Gastrocnemius medialis (tissue), 4 donors: Measurements from ENCODE around the gene GRM4. TPM values are rescaled to one million over a fixed set of nuclear protein-coding genes. Genes with fewer than 3 reads are reported as not detected.

ENCODE experiments used
- ATAC-seq, 2 donors: fragments of 150-250 bp; one replicate each; pipeline ENCODE4 v1.9.1; 2016
- DNase-seq, 2 donors: peaks; one replicate each; pipeline ENCODE4 v3.0.0-alpha.2; 2019
- H3K27ac ChIP-seq, 4 donors: fragments of 200-600 bp; sonication (generic); 1 replicate in 1 of 4; 2 replicates in 3 of 4; pipeline ENCODE4 v1.5.1; 2016 to 2018; ENCODE audit warnings: mild to moderate bottlenecking in 2 of 4, moderate library complexity in 1 of 4
- H3K27me3 ChIP-seq, 3 donors: fragments of 200-600 bp; sonication (generic) in 2 of 3; 1 replicate in 1 of 3; 2 replicates in 2 of 3; pipeline versions ENCODE4 v1.5.1 to v1.6.0; 2016 to 2019; ENCODE audit warnings: mild to moderate bottlenecking in 1 of 3, moderate library complexity in 1 of 3
- H3K36me3 ChIP-seq, 2 donors: fragments of 200-600 bp; sonication (generic) in 1 of 2; one replicate each; pipeline ENCODE4 v1.5.1; 2017 to 2018
- H3K4me1 ChIP-seq, 2 donors: fragments of 200-600 bp; sonication (generic) in 1 of 2; one replicate each; pipeline ENCODE4 v1.5.1; 2016 to 2017; ENCODE audit warnings: mild to moderate bottlenecking in 2 of 2
- H3K4me3 ChIP-seq, 4 donors: fragments of 200-600 bp; sonication (generic) in 3 of 4; 1 replicate in 1 of 4; 2 replicates in 3 of 4; pipeline ENCODE4 v1.5.1; 2016 to 2019; ENCODE audit warnings: mild to moderate bottlenecking in 2 of 4
- H3K9me3 ChIP-seq, 3 donors: fragments of 200-600 bp; sonication (generic) in 2 of 3; 1 replicate in 1 of 3; 2 replicates in 2 of 3; pipeline ENCODE4 v1.5.1; 2016 to 2019
- CTCF ChIP-seq, 5 experiments: fragments of 450-650 bp in 3 of 5; fragments of 200-600 bp in 2 of 5; sonication (generic) in 2 of 5; IDR thresholded peaks in 4 of 5; conservative IDR thresholded peaks in 1 of 5; 1 replicate in 4 of 5; 2 replicates in 1 of 5; pipeline ENCODE4 v1.5.1; 2016 to 2019; ENCODE audit warnings: antibody characterized with exemption in 5 of 5, mild to moderate bottlenecking in 3 of 5, moderate library complexity in 3 of 5
- POLR2A ChIP-seq, 2 donors: fragments of 450-650 bp; IDR thresholded peaks; one replicate each; pipeline ENCODE4 v1.6.1; 2017; ENCODE audit warnings: antibody characterized with exemption in 2 of 2, mild to moderate bottlenecking in 2 of 2, moderate library complexity in 2 of 2
- in situ Hi-C, 4 donors: fragments of 200-750 bp; cut with MboI; loops; one replicate each; pipeline versions ENCODE4 v1.15.0 to v1.8.0; 2017; ENCODE audit warnings: low sequenced_read_pairs in 4 of 4
- intact Hi-C: fragments of 100-400 bp; cut with DNase I; formaldehyde crosslinking; loops from one replicate; pipeline ENCODE4 v1.15.1; 2023; ENCODE audit warnings: low total_unique reads
- total RNA-seq, 4 donors: library from RNA; depleted of rRNA; stranded (reverse); fragments of >200 nt; gene quantifications; one replicate each; pipeline versions ENCODE4 v1.1.0 to v1.2.3, GENCODE V29; 2016

Gene GRM4
- total RNA-seq, 4 donors from 2014 or later: 0.03 TPM; not detected in 3

GRCh38 chr6:34022250-34022872, 123.5 kb downstream of the GRM4 start:
- DNase-seq: no peak
- no peaks in the 10 kb centered on the region for H3K4me1 ChIP-seq
- no peak overlapping the region for H3K4me3 ChIP-seq
- no peaks in the 10 kb centered on the region for H3K9me3 ChIP-seq
- ATAC-seq: no peak
- H3K36me3 ChIP-seq: no peaks in the 10 kb centered on the region
- intact Hi-C loops: no loop called here
- H3K27me3 ChIP-seq: peaks cover 0 to 2% (median 0%) of the 10 kb centered on the region in 3 donors
- in situ Hi-C loops: loop anchor here in 2 of 4 donors (10.0 kb wide), 1 partner anchor 248 kb away; no protein-coding TSS in a partner anchor
- H3K27ac ChIP-seq: no peak overlapping the region
- TF ChIP-seq POLR2A (IDR thresholded peaks at IDR 0.05) (no peak), CTCF (IDR thresholded peaks at IDR 0.05 in 4 of 5, conservative IDR thresholded peaks at IDR 0.05 in 1 of 5) (no peak)

DNA sequence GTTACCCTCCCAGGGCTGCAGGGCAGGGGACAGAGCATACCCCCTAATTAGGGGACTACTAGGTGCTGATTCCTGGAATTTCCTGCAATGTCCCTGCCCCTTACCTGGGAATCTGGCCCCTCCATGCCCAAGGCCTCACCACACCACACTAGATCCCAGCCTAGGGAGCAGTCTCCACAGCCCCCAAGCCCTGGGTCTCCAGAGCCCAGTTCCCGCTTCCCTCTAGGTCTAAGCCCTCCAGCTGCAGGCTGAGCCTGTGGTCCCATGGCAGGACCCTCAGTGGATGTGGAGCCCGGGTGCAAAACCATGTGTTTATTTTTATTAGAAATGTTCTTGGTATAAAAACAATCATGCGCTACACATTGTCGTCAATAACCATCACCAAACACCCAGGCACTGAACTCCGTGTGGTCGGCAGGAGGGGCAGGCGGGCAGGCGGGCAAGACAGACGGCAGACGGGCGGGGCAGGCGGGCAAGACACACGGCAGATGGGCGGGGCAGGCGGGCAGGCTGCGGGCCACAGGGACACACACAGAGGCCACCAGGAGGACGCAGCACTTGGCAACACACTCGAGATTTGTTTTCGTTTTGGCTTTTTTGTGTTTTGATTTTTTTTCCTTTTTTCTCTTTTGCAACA, 124.2 kb downstream of the GRM4 start:
- TF ChIP-seq POLR2A (IDR thresholded peaks at IDR 0.05) (no peak), CTCF (IDR thresholded peaks at IDR 0.05 in 4 of 5, conservative IDR thresholded peaks at IDR 0.05 in 1 of 5) (no peak)
- H3K27me3 ChIP-seq: peaks cover 0 to 2% (median 0%) of the 10 kb centered on the region in 3 donors
- in situ Hi-C loops (loop anchor here in 2 of 4 donors (10.0 kb wide), 1 partner anchor 247 kb away; no protein-coding TSS in a partner anchor), intact Hi-C loops (no loop called here)
- no peak for DNase-seq
- H3K27ac ChIP-seq: no peak overlapping the region
- no peaks in the 10 kb centered on the region for H3K36me3 ChIP-seq
- no peak for ATAC-seq
- H3K4me3 ChIP-seq: no peak overlapping the region
- H3K4me1 ChIP-seq: no peaks in the 10 kb centered on the region
- no peaks in the 10 kb centered on the region for H3K9me3 ChIP-seq

- H3K27me3 ChIP-seq: peaks cover 0 to 2% (median 0%) of the 10 kb centered on the region in 3 donors
- H3K4me3 ChIP-seq: no peak overlapping the region
- in situ Hi-C loops (loop anchor here in 2 of 4 donors (10.0 kb wide), 1 partner anchor 246 kb away; no protein-coding TSS in a partner anchor), intact Hi-C loops (no loop called here)
- H3K27ac ChIP-seq: no peak overlapping the region
- H3K9me3 ChIP-seq: no peaks in the 10 kb centered on the region
- no peaks in the 10 kb centered on the region for H3K36me3 ChIP-seq
- no peak for TF ChIP-seq POLR2A (IDR thresholded peaks at IDR 0.05)
- no peak for TF ChIP-seq CTCF (IDR thresholded peaks at IDR 0.05 in 4 of 5, conservative IDR thresholded peaks at IDR 0.05 in 1 of 5)
- DNase-seq: no peak
- ATAC-seq: no peak
- no peaks in the 10 kb centered on the region for H3K4me1 ChIP-seq
These were observed 124.9 kb downstream of the GRM4 start for GRCh38 chr6:34020807-34021553.

- Histone ChIP-seq H3K4me3 (no peak overlapping the region), H3K4me1 (no peaks in the 10 kb centered on the region), H3K27ac (no peak overlapping the region), H3K27me3 (peaks cover 0 to 2% (median 0%) of the 10 kb centered on the region in 3 donors), H3K36me3 (no peaks in the 10 kb centered on the region), H3K9me3 (no peaks in the 10 kb centered on the region)
- TF ChIP-seq POLR2A (IDR thresholded peaks at IDR 0.05): no peak
- TF ChIP-seq CTCF (IDR thresholded peaks at IDR 0.05 in 4 of 5, conservative IDR thresholded peaks at IDR 0.05 in 1 of 5): no peak
- DNase-seq (no peak), ATAC-seq (no peak)
- in situ Hi-C loops (loop anchor here in 2 of 4 donors (10.0 kb wide), 1 partner anchor 245 kb away; no protein-coding TSS in a partner anchor), intact Hi-C loops (no loop called here)
These were observed 125.6 kb downstream of the GRM4 start for GRCh38 chr6:34020278-34020677.
